ENCODE results near the gene CHRND.

The CHRND gene

DNA sequence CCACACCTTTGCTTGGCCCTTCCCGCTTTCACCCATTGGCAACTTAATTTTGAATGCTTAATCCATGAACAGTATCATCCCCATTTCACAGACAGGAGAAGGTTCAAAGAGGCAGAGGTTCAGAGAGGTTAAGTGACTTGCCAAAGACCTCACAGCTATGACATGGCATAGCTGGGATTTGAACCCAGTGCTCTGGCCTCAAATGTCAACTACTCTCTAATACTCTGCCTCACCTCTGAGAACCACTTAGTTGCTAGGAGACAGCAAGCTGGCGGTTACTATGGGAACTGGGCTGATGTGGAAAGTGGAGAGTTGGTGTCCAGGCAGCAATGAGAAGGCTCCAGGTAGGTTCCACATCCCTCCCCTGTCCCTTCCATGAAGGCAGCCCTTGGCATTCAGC, 21.5 kb upstream of the CHRND start:
- DNase-seq, result no peak

- DNase-seq, result no peak
Observed at GRCh38 chr2:232505856-232506255, 20.1 kb upstream of the CHRND start.

- DNase-seq, result no peak
Observed at GRCh38 chr2:232506709-232507108, 19.3 kb upstream of the CHRND start.

DNA sequence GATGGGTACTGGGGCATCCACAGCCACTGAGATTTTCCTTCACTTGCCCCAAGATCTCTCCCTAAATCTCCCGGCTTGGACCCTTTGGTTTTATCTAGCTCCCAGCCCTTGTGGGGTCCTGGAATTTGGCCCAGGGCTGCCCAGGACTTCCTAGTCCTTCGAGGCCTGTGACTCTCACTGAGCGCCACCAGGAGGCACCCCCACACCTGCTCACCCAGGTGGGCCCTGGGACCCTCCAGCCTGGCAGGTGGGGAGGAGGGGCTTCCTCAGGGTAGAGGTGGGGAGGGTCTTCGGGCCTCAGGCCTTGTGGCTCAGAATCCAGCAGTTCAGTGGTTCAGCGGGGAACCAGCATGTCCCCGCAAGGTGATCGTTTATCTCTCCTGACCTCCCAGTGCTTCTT, 17.7 kb upstream of the CHRND start:
- DNase-seq, result no peak

GRCh38 chr2:232511336-232511890, 14.5 kb upstream of the CHRND start:
- no peak for DNase-seq

GRCh38 chr2:232512602-232513001, 13.4 kb upstream of the CHRND start:
- no peak for DNase-seq

DNA sequence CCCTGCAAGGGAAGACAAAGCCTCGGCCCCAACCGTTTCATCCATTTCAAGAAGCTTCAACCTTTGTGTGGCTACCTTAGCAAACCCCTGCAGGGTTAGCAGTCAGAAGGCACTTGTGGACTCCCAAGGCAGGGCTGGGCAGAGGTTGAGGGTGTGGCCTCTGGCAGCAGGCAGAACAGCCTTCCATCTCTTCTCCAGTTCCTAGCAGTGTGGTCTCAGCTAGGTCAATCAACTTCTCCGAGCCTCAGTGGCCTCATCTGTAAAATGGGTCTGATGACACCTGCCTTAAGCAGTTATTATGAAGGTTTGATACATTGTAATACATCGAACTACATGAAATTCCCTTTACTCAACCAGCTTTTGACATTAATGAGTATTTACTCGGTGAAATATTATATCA, 12.6 kb upstream of the CHRND start:
- DNase-seq, result no peak

- no peak for DNase-seq
Observed at GRCh38 chr2:232515639-232516038, 10.3 kb upstream of the CHRND start.

DNA sequence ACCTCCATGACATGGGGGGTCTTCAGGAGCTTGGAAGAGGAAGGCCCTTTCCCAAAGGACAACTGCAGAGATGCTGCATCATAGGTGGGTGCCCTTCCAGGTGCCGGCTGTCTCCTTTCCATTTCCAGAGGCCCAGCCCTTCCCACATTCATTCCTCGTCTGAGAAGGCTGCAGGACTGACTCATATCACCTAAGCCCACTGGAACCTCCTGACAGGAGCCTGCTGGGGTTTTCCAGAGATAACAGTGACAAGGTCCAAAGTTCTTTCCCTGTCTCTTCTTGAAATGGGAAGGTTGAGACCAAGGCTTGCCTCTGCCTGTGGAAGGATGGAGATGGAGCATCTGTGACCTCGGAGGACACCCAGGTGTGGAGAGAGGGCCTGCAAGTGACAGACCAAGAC, 9.4 kb upstream of the CHRND start:
- DNase-seq, result no peak

DNA sequence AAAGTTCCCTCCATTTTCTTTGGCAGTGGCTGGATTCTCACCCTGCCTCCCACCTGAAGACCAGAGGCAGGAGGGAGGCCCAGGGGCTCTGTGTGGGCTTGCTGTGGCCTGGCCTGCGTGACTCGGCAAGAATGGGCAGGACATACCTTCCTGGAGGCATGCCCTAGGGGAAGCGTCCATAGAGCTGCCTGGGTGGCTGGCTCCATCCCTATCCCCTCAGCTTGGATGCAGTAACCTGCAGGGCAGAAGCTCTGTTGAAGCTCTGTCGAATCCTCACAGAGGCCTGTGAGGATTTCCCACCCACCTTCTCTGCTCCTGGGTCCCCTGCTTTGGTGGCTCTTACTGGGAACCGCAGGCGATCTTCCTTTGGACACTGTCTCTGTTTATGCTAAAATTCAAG, 7.1 kb upstream of the CHRND start:
- DNase-seq, result no peak

DNA sequence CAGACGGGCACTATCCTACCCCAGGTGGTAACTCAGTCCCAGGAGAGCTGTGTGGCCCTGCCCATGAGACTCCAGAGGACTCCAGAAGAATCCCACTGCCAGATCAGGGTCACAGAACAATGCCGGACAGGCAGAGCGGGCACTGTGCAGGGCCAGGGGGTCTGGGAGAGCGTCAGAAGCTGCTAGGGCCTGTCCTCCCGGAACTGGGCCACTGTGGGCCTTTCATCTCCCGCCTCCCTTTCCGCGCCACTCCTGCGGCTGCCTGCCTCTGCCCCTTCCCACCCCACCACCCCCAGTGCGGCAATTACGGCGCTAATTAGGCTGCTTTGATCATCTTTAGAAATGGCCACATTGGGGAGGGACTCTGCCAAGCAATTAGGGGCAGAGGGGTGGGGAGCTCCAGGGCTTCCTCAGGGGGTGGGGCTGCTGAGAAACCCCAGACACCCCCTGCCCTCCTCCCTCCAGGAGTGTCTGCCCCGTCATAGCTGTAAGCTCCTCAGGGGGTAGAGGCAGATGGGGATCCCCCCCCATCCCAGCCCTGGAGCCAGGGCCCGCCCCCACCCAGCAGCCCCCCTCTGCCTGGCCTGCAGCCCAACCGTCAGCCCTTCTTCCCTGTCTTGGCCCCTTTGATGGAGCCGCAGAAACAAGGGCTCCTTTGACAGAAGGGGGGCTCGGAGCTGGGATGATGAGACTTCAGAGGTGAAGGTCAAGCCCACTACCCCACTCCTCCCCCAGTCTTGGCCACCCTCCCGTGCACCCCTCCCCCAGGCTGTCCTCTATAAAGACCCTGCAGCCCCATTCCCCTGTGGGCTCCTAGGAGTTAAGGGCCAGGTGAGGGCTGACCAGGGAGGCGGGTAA, 6.2 kb upstream of the CHRND start, which contains the start of gene PRSS56:
PRSS56 (plus strand) TSS at position 808 of the 858 bp plus-strand sequence. CDS start 211 bp downstream, outside the sequence.
- DNase-seq, result no peak

GRCh38 chr2:232520489-232520888, 5.5 kb upstream of the CHRND start:
- DNase-seq, result no peak

DNA sequence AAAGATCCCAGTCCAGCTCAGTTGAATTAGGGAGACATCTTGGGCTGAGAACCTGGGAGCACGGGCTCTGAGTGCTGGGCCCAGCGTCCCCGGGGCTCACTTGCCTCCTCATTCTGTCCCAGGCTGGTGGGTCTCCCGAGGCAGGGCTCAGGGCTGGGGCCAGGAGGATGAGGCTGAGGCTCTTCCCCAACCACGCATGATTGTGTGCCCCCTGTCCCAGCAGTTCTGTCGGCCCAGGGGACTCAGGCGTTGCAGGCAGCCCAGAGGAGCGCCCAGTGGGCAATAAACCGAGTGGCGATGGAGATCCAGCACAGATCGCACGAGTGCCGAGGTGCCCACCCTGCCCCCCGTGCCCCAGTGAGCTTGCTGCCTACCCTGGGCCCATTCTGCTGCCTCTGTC, 4.9 kb upstream of the CHRND start:
- DNase-seq, result no peak

DNA sequence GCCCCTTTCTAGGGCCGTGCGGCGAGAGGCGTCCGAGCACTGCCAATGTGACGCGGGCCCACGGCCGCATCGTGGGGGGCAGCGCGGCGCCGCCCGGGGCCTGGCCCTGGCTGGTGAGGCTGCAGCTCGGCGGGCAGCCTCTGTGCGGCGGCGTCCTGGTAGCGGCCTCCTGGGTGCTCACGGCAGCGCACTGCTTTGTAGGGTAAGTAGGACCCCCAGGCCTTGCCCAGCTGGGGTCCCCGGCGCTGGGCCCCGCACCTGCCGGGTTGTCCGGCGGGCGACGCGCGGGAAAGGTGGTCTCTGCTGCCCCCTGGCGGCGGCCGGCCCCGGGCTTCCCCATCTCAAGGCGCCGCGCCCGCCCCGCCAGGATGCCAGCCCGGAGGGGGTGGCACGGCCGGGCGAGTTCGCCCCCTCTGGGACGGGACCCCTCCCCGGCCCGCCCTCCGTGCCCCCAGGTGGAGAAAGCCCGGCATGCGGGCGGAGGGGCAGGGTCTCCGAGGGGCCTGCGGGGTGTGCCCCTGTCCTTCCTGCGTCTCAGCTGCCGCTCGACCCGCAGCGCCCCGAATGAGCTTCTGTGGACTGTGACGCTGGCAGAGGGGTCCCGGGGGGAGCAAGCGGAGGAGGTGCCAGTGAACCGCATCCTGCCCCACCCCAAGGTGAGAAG, 3.9 kb upstream of the CHRND start:
- no peak for DNase-seq

DNA sequence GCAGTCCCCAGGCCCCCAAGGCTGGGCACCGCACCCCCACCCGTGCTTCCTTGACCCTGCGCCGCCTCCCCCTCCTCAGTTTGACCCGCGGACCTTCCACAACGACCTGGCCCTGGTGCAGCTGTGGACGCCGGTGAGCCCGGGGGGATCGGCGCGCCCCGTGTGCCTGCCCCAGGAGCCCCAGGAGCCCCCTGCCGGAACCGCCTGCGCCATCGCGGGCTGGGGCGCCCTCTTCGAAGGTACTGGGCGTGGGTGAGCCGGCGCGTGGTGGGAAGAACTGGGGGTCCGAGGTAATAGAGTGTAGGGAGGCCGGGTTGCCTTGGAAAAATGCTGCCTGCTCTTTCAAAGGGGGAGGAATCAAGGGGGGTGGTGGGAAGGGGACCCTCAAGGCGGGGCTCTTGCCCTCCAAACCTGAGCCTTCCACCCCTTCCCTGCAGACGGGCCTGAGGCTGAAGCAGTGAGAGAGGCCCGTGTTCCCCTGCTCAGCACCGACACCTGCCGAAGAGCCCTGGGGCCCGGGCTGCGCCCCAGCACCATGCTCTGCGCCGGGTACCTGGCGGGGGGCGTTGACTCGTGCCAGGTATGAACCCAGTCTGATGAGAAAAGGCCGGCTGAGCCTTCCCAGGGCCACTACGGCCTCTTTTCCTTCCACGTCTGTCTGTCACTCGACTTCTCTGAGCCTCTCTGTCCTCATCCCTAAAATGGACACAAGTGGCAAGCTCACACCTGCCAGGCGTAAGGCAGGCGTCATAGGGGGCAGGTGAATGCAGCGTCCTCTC, 3.1 kb upstream of the CHRND start:
- no peak for DNase-seq

DNA sequence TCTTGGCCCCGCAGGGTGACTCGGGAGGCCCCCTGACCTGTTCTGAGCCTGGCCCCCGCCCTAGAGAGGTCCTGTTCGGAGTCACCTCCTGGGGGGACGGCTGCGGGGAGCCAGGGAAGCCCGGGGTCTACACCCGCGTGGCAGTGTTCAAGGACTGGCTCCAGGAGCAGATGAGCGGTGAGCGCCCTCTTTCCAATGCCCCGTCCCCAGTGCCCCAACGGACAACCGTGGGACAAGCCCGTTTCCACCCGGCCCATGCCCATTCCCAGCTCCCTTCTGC, 2.6 kb upstream of the CHRND start:
- no peak for DNase-seq

DNA sequence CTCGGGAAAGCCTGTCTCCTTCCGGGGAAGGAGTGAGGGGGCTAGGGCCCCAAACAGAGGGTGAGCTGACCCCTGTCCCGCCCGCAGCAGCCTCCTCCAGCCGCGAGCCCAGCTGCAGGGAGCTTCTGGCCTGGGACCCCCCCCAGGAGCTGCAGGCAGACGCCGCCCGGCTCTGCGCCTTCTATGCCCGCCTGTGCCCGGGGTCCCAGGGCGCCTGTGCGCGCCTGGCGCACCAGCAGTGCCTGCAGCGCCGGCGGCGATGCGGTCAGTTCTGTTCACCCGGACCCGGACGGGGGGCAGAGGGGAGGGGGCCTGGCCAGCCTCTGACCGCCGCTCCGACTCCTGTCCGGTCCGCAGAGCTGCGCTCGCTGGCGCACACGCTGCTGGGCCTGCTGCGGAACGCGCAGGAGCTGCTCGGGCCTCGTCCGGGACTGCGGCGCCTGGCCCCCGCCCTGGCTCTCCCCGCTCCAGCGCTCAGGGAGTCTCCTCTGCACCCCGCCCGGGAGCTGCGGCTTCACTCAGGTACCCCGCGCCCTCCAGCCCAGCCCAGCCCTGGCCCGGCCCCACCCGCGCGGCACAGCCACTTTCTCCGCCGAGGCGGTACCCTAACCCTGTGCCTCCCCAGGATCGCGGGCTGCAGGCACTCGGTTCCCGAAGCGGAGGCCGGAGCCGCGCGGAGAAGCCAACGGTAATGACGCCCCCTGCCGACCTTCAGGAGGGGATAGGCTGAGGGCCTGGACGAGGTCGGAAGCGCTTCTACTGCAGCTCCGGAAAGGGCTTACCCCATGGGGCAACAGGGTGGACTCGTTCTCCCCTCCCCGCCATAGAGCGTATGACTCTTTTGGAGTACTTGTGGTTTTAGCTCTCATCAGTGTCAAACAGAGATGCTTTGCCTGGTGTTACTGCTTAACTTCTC, 2.0 kb upstream of the CHRND start:
- DNase-seq, result no peak

DNA sequence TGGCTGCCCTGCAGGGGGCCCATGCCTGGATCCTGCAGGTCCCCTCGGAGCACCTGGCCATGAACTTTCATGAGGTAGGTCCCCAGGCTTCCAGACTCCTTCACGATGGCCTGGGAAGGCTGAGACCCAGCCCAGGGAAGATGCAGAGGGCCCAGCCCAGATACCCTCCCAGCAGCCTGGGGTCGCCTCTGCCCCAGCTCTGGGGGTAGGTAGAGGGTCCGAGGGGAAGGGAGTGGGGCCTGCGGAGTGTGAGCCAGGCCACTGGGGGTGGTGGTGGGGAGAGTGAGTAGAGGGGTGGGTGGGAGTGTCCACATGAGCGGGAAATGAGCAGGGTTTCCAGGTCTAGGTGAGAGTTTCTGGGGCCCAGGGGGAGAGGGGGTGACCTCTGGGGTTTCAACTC, 1.2 kb upstream of the CHRND start:
- DNase-seq, result no peak

GRCh38 chr2:232525199-232525598, 761 bp upstream of the CHRND start:
- DNase-seq, result no peak

- no peak for DNase-seq
Observed at GRCh38 chr2:232526372-232526941, 497 bp downstream of the CHRND start.

DNA sequence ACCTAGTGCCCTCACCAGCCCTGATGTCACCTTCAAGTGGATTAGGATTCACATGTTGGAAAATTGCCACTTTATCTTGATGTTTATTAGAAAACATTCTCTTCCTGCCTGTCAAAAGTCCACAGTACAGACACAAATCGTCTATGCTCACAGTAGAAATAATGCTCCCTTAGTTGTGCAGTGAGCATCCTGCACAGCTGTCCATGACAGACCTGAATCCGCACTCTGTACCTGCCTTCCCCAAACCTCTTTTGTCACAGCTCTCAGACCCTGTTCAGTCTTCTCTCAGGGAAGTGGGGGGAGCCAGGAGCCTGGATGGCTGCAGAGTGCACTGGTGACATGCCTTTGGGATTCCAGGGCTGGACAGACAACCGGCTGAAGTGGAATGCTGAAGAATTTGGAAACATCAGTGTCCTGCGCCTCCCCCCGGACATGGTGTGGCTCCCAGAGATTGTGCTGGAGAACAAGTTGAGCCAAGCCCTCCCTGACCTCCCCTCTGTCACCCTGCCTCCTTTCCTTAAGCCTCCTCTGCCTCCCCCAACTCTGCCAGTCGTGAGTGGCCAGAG, 2.0 kb downstream of the CHRND start:
- DNase-seq, result no peak
